ENCODE results near the gene KAT2A. TPM values are rescaled to one million over a fixed set of nuclear protein-coding genes. Genes with fewer than 3 reads are reported as not detected.

Gene KAT2A
- polyA plus RNA-seq, 1 experiment = 13.6 TPM

- no peak for TF ChIP-seq CTCF (IDR thresholded peaks at IDR 0.05; ENCODE audit: low read depth, low read length)
- ChIA-PET CTCF (no interaction called here), POLR2A (interaction anchor here (0.6 kb wide), 1 partner anchor 118 kb away, joined by 3 read pairs; no protein-coding TSS in a partner anchor)
Measured at GRCh38 chr17:42088736-42089135, 32.4 kb downstream of the KAT2A start.

GRCh38 chr17:42087736-42088705 lies 33.1 kb downstream of the KAT2A start:
- no peak overlapping the region for H3K4me3 ChIP-seq (ENCODE audit: low read depth, low read length)
- H3K27ac ChIP-seq (ENCODE audit: low read depth, low read length) = no peak overlapping the region
- CTCF ChIA-PET = interaction anchor here (0.8 to 1.4 kb wide), 2 partner anchors 9 to 13 kb away, joined by 3 to 5 read pairs; no protein-coding TSS in a partner anchor
- no peaks in the 10 kb centered on the region for H3K9me3 ChIP-seq (ENCODE audit: control insufficient read depth, insufficient read depth, low read length)
- no peak for DNase-seq (ENCODE audit: low read depth, low spot score)
- POLR2A ChIA-PET = interaction anchor here (0.5 to 0.6 kb wide), 2 partner anchors 114 to 119 kb away, joined by 3 to 6 read pairs; no protein-coding TSS in a partner anchor
- TF ChIP-seq CTCF (IDR thresholded peaks at IDR 0.05; ENCODE audit: low read depth, low read length) = no peak
- H3K27me3 ChIP-seq (ENCODE audit: control insufficient read depth, insufficient read depth, low read length) = peaks cover 20% of the 10 kb centered on the region

More at GRCh38 chr17:42088736-42089135, 32.4 kb downstream of the KAT2A start:
- Histone ChIP-seq H3K27ac (ENCODE audit: low read depth, low read length) (no peak overlapping the region), H3K9me3 (ENCODE audit: control insufficient read depth, insufficient read depth, low read length) (no peaks in the 10 kb centered on the region), H3K4me3 (ENCODE audit: low read depth, low read length) (no peak overlapping the region), H3K27me3 (ENCODE audit: control insufficient read depth, insufficient read depth, low read length) (peaks cover 20% of the 10 kb centered on the region)
- DNase-seq (ENCODE audit: low read depth, low spot score) = no peak

GRCh38 chr17:42087042-42087701 lies 34.0 kb downstream of the KAT2A start:
- POLR2A ChIA-PET = no interaction called here
- CTCF ChIA-PET = interaction anchor here (0.8 to 1.4 kb wide), 2 partner anchors 9 to 14 kb away, joined by 3 to 5 read pairs; no protein-coding TSS in a partner anchor

GRCh38 chr17:42081516-42082129 lies 39.5 kb downstream of the KAT2A start:
- DNase-seq (ENCODE audit: low read depth, low spot score) = no peak
- TF ChIP-seq CTCF (IDR thresholded peaks at IDR 0.05; ENCODE audit: low read depth, low read length) = no peak
- CTCF ChIA-PET = no interaction called here
- Histone ChIP-seq H3K9me3 (ENCODE audit: control insufficient read depth, insufficient read depth, low read length) (no peaks in the 10 kb centered on the region), H3K4me3 (ENCODE audit: low read depth, low read length) (no peak overlapping the region), H3K27ac (ENCODE audit: low read depth, low read length) (no peak overlapping the region), H3K27me3 (ENCODE audit: control insufficient read depth, insufficient read depth, low read length) (peaks cover 32% of the 10 kb centered on the region)
- POLR2A ChIA-PET = no interaction called here

More at GRCh38 chr17:42087042-42087701, 34.0 kb downstream of the KAT2A start:
- no peak for TF ChIP-seq CTCF (IDR thresholded peaks at IDR 0.05; ENCODE audit: low read depth, low read length)
- Histone ChIP-seq H3K27ac (ENCODE audit: low read depth, low read length) (no peak overlapping the region), H3K9me3 (ENCODE audit: control insufficient read depth, insufficient read depth, low read length) (no peaks in the 10 kb centered on the region), H3K27me3 (ENCODE audit: control insufficient read depth, insufficient read depth, low read length) (peaks cover 18% of the 10 kb centered on the region), H3K4me3 (ENCODE audit: low read depth, low read length) (no peak overlapping the region)
- no peak for DNase-seq (ENCODE audit: low read depth, low spot score)
